ENCODE results near the gene ALG9. TPM values are rescaled to one million over a fixed set of nuclear protein-coding genes. Genes with fewer than 3 reads are reported as not detected.

Gene ALG9, protein sequence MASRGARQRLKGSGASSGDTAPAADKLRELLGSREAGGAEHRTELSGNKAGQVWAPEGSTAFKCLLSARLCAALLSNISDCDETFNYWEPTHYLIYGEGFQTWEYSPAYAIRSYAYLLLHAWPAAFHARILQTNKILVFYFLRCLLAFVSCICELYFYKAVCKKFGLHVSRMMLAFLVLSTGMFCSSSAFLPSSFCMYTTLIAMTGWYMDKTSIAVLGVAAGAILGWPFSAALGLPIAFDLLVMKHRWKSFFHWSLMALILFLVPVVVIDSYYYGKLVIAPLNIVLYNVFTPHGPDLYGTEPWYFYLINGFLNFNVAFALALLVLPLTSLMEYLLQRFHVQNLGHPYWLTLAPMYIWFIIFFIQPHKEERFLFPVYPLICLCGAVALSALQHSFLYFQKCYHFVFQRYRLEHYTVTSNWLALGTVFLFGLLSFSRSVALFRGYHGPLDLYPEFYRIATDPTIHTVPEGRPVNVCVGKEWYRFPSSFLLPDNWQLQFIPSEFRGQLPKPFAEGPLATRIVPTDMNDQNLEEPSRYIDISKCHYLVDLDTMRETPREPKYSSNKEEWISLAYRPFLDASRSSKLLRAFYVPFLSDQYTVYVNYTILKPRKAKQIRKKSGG
- 23.7 and 26.6 TPM in 2 replicates for total RNA-seq

GRCh38 chr11:111870886-111871692 lies at the start of gene ALG9:
TSS of gene ALG9 (minus strand) at chr11:111871581. CDS start at chr11:111871482, 99 bp downstream.

DNA sequence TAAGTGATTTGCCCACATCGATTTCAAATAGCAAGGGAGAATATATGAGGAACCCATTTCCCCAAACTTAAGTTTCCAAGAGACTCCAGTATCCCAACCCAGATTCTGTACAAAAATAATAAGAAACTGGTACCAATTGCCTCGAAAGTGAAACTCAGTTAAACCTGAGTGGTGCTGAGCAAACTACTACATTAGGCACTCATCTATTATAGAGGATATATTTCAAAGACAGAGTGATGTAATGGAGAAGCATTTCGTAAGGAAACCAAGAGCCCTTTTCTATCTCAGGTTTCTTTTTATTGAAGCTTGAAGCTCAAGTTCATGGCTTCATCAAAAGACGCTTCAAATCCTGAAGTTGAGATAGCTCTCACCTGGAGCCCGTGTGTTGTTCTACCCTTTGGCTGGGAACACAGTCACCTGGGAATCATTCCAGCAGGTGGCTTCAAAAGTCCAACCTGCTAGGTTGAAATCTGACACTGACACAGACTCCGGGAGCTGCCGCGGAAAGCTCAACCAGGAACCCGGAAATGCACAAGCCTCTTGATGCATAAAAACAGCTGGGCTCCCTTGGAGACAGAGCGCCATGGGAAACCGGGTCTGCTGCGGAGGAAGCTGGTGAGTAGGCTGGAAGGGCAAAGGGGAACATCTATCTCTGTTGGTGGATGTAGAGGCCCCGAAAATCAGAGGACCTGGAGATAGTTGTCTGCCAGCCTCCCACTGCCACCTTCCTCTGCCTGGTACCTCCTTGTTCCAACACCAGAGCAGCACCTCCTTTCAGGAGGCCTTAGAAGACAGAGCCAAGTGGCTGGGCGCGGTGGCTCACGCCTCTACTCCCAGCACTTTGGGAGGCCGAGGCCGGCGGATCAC lies 47.2 kb upstream of the ALG9 start, which contains the start of gene C11orf52:
Gene C11orf52 (plus strand): TSS at position 524 of the 867 bp plus-strand sequence. CDS start 60 bp downstream, at position 584.

GRCh38 chr11:111912535-111912934 lies 41.2 kb upstream of the ALG9 start, which contains the start of gene HSPB2:
TSS of gene HSPB2 (plus strand) at chr11:111912734. CDS start at chr11:111912830, 96 bp downstream.

DNA sequence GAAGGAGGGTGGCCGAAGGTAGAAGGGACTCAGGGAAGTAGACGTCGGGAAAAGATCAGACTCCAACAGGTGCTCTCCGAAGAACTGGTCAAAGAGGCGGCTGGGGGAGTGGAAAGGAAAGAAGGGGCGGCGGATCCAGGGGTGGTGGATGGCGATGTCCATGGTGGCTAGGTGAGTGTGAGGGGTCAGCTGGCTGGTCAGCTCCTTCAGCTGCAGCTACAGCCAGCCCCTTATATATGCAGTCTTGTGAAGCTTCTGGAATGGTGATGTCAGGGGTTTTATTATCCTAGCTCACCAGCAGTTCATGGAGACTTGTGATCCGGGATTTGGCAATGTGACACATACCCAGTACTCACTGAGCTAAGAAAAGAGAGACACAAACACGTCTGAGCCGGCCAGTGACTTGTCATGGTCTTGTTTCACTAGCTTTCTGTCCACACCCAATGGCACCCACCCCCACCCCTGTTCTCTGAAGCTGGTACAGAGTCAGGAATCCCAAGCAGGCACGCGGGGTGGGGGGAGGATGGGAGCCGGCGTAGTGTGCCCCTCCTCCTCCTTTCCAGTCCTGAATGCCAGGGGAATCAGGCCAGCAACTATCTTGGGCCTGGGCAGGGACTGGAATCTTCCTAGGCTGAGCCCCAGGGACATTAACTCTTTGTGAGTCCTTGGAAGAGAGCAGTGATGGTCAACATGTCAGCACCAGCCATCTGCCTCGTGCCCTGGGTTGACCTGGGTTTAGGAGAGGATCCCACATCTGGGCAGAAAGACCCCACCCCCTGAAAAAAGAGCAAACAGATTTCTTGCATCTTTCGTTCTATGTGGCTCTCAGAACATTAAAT lies 40.4 kb upstream of the ALG9 start, which contains the start of gene CRYAB:
Gene CRYAB (minus strand): TSS at position 208 of the 839 bp plus-strand sequence. CDS start 46 bp downstream, at position 162.

GRCh38 chr11:111878849-111879636 lies 7.7 kb upstream of the ALG9 start, which contains the start of the genes CFAP68 and FDXACB1:
TSS of gene CFAP68 (plus strand) at chr11:111879541. CDS start at chr11:111879561, 20 bp downstream.
TSS of gene FDXACB1 (minus strand) at chr11:111879165. CDS start at chr11:111879132, 33 bp downstream.

DNA sequence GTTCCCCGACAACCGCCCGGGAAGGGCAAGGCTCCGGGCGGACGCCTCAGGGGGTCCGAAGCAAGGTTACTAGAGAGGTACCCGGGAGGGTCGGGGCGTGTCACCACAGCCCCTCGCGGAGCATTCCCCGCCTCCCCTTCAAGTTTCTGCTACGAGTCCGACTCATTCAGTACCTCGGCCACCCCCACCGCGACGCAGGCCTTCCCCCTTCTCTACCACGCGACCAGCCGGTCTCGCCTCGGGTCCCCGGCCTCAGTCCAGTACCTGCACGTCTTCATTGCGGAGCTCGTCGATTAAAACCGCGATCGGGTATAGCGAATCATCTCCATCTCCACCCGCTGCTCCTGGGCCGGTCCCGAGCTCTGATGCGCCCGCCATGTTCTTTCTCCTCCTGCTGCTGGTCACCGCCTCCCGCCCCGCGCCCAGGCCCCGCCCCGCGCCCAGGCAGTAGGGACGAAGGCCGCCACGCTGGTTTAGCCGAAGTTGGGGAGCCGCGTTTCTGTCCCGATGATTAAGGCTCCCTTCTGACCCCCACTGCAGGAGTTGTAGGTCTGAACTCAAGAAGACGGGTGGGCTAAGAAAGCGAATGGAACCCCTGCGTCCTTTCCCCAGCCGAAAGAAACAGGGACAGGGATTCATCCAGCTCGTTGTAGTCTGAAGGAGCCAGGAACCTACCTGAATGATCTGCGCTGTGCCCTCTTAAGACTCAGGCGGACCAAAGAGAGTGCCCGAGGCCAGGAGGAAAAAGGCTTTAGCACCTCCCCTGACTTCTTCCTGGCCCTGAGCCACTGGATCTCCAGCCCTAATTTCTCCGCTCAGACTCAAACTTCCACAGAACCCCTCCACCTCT lies 105.2 kb downstream of the ALG9 start, which contains the start of gene PPP2R1B:
Gene PPP2R1B (minus strand): TSS at position 406 of the 850 bp plus-strand sequence. CDS start 28 bp downstream, at position 378.

Other genes with a start within 250 kb of the ALG9 start
- gene PPP2R1B, start 105.2 kb downstream of the ALG9 start, total RNA-seq = 24.0 and 38.0 TPM in 2 replicates
- gene FDXACB1, start 7.6 kb upstream of the ALG9 start, total RNA-seq = 3.0 and 3.1 TPM in 2 replicates
- gene CFAP68, start 8.0 kb upstream of the ALG9 start, total RNA-seq = 20.4 and 41.7 TPM in 2 replicates
- gene CRYAB, start 40.2 kb upstream of the ALG9 start, total RNA-seq = 12.7 and 45.5 TPM in 2 replicates
- gene HSPB2, start 41.2 kb upstream of the ALG9 start, total RNA-seq = 0.33 and 1.0 TPM in 2 replicates
- gene C11orf52, start 47.3 kb upstream of the ALG9 start, total RNA-seq = 1.6 and 5.2 TPM in 2 replicates
- 13.4 and 20.9 TPM in 2 replicates for gene DIXDC1, start 65.8 kb upstream of the ALG9 start, total RNA-seq
- gene DLAT, start 153.8 kb upstream of the ALG9 start, total RNA-seq = 25.1 and 46.8 TPM in 2 replicates
- gene PIH1D2, start 202.4 kb upstream of the ALG9 start, total RNA-seq = 0.51 and 0.98 TPM in 2 replicates
- gene NKAPD1, start 202.7 kb upstream of the ALG9 start, total RNA-seq = 6.8 and 10.5 TPM in 2 replicates
- gene TIMM8B, start 215.2 kb upstream of the ALG9 start, total RNA-seq = 58.6 and 70.9 TPM in 2 replicates
- gene SDHD, start 215.3 kb upstream of the ALG9 start, total RNA-seq = 96.5 and 112 TPM in 2 replicates

Data from mesangial cell (primary cell).